SK-N-MC (cell line): Measurements from ENCODE around the gene CAPN15.
A peak's percentile ranks its signal among the peaks of the same experiment; 100 is the strongest.

Experiments used
- DNase-seq: peaks from one replicate; pipeline ENCODE4 v3.0.0-alpha.2; 2011; ENCODE audit warnings: low read depth, low spot score
- H3K27ac ChIP-seq: fragments of 200-600 bp; sonication (generic); 2 replicates; pipeline ENCODE4 v1.5.1; 2016; ENCODE audit warnings: mixed run types
- H3K36me3 ChIP-seq: fragments of 200-600 bp; sonication (generic); 2 replicates; pipeline ENCODE4 v1.6.1; 2017; ENCODE audit warnings: antibody characterized with exemption, low read length, mixed read lengths; ENCODE audit not compliant: insufficient read depth
- H3K4me3 ChIP-seq: fragments of 200-600 bp; sonication (generic); 2 replicates; pipeline ENCODE4 v1.5.1; 2016
- H3K9ac ChIP-seq: fragments of 200-600 bp; sonication (generic); 2 replicates; pipeline ENCODE4 v1.8.0; 2017; ENCODE audit warnings: mixed run types, mixed read lengths; ENCODE audit not compliant: insufficient read length
- H3K9me3 ChIP-seq: fragments of 200-600 bp; sonication (generic); 2 replicates; pipeline ENCODE4 v1.6.1; 2017; ENCODE audit warnings: low read depth, mild to moderate bottlenecking, antibody characterized with exemption, low read length, moderate library complexity, mixed read lengths
- EZH2 ChIP-seq: fragments of 200-600 bp; sonication (generic); IDR thresholded peaks from one replicate; pipeline ENCODE4 v1.6.1; 2017; ENCODE audit warnings: antibody characterized with exemption
- FOXP2 ChIP-seq: optimal IDR thresholded peaks from 2 replicates; pipeline ENCODE3; 2011; ENCODE audit warnings: mild to moderate bottlenecking, moderate library complexity; ENCODE audit not compliant: insufficient read depth; ENCODE audit errors: extremely low read length, control extremely low read depth
- POLR2AphosphoS5 ChIP-seq: IDR thresholded peaks from 2 replicates; pipeline ENCODE4 v1.6.1; 2012; ENCODE audit warnings: mild to moderate bottlenecking, low read depth, low read length, borderline replicate concordance

CAPN15 gene

GRCh38 chr16:559411-560203, 32.1 kb downstream of the CAPN15 start:
- DNase-seq = no peak
- Histone ChIP-seq H3K27ac (no peak overlapping the region), H3K36me3 (no peaks in the 10 kb centered on the region), H3K4me3 (no peak overlapping the region), H3K9ac (no peak overlapping the region), H3K9me3 (no peaks in the 10 kb centered on the region)
- peak; percentile 82 for TF ChIP-seq EZH2
- TF ChIP-seq FOXP2 = no peak

DNA sequence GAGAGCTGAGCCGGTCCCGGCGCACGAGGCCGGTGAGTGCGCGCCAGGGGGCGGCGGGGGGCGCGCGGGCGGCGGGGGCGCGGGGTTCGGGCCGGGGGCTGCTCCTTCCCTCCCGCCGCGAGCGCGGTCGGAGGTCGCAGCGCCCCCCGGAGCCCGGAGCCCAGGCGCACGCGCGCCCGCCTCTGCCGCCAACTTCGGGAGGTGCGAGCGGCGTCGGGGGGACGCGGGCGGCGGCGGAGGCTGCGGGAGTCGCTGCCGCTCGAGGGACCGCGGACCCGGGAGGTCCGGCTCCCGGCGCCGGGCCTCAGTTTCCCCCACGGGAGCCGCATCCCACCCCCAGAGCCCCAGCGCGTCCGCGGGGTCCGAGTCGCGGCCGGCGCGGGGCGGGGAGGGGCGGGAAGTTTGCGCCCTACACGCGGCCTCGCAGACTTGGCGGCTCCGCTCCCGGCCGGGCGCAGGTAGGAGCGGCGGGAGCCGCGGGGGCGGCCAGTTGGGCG, 32.7 kb downstream of the CAPN15 start, which contains the start of gene PRR35:
Gene PRR35 (plus strand): TSS at position 191 of the 497 bp plus-strand sequence. CDS start 2,901 bp downstream, outside the sequence.
- H3K36me3 ChIP-seq = no peaks in the 10 kb centered on the region
- H3K4me3 ChIP-seq = no peak within 1 kb of the TSS
- no peak for DNase-seq
- no peak for TF ChIP-seq POLR2AphosphoS5
- TF ChIP-seq EZH2 = no peak
- TF ChIP-seq FOXP2 = no peak
- no peak within 1 kb of the TSS for H3K9ac ChIP-seq
- no peak within 1 kb of the TSS for H3K27ac ChIP-seq
- no peaks in the 10 kb centered on the region for H3K9me3 ChIP-seq

- Histone ChIP-seq H3K4me3 (no peak overlapping the region), H3K9ac (no peak overlapping the region), H3K9me3 (no peaks in the 10 kb centered on the region), H3K36me3 (no peaks in the 10 kb centered on the region), H3K27ac (no peak overlapping the region)
- TF ChIP-seq EZH2 (peak; percentile 66), FOXP2 (no peak)
- no peak for DNase-seq
Measured at GRCh38 chr16:560701-561412, 33.3 kb downstream of the CAPN15 start.

DNA sequence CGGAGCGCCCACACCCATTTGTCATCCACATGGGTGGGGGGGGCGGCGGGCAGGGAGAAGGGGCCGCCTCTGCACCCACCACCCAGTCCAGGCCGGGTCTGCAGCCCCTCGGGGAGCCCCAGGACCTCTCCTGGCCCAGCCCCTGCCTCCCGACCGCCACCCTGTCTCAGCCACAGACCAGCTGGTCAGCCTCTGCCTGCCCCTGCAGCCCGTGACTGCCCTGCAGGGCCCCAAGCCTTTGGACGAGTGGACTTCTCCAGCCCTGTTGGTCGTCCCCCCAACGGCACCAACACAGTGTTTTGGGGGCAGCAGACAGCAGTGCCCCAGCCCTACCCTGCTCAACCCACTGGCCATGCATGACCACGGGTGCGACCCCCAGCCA, 33.9 kb downstream of the CAPN15 start:
- no peak for TF ChIP-seq EZH2
- TF ChIP-seq POLR2AphosphoS5 = no peak
- TF ChIP-seq FOXP2 = no peak
- Histone ChIP-seq H3K27ac (no peak overlapping the region), H3K4me3 (no peak overlapping the region), H3K9me3 (no peaks in the 10 kb centered on the region), H3K9ac (no peak overlapping the region), H3K36me3 (no peaks in the 10 kb centered on the region)
- no peak for DNase-seq

- no peak overlapping the region for H3K27ac ChIP-seq
- TF ChIP-seq FOXP2 (no peak), EZH2 (no peak), POLR2AphosphoS5 (no peak)
- H3K9ac ChIP-seq = no peak overlapping the region
- H3K4me3 ChIP-seq = no peak overlapping the region
- no peak for DNase-seq
- H3K9me3 ChIP-seq = no peaks in the 10 kb centered on the region
- H3K36me3 ChIP-seq = no peaks in the 10 kb centered on the region
Measured at GRCh38 chr16:561957-562938, 34.7 kb downstream of the CAPN15 start.

- DNase-seq = no peak
- Histone ChIP-seq H3K4me3 (no peak overlapping the region), H3K27ac (no peak overlapping the region), H3K9me3 (no peaks in the 10 kb centered on the region), H3K9ac (no peak overlapping the region), H3K36me3 (no peaks in the 10 kb centered on the region)
- no peak for TF ChIP-seq FOXP2
- TF ChIP-seq EZH2 = no peak
- no peak for TF ChIP-seq POLR2AphosphoS5
Measured at GRCh38 chr16:563072-563644, 35.6 kb downstream of the CAPN15 start.

DNA sequence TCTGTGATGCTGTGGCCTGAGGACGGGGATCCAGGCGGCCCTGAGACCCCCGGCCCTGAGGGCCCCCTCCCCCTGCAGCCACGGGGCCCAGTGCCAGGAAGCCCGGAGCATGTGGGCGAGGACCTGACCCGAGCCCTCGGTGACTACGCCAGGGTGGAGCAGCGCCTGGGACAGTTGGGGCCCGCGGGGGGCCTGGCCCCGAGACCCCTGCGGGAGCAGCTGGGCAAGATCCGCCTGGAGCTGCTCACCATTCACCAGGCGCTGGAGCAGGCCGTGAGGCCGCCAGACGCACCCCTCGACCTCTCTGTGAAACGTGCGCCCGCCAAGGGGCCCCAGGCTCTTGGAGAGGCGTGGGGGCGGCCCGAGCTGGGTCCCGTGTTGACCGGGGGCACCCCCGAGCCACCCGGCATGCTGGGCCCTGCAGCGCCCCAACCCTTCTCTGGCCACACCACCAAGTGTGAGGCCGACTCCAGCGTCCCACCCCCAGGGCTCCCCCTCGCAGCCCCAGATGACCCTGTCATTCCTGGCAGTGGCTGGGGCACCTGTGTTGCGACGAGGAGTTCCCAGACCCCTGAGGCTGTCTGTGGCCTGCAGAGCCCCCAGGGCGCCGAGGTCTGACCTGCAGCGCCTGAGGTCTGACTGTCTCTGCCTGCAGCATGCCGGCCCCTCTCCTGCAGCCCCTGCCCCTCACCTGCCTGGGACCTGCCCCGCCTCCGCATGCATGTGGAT, 37.3 kb downstream of the CAPN15 start:
- Histone ChIP-seq H3K36me3 (no peaks in the 10 kb centered on the region), H3K9me3 (no peaks in the 10 kb centered on the region), H3K27ac (no peak overlapping the region), H3K4me3 (no peak overlapping the region), H3K9ac (no peak overlapping the region)
- no peak for TF ChIP-seq EZH2
- no peak for DNase-seq
